DOHH2 (cell line): Measurements from ENCODE around the gene LMAN1.

Source experiments
- EZH2phosphoT487 ChIP-seq: fragments of 200-600 bp; sonication (generic); IDR thresholded peaks from 2 replicates; pipeline ENCODE4 v1.6.1; 2017; ENCODE audit warnings: borderline replicate concordance, mild to moderate bottlenecking, antibody characterized with exemption, low read length, moderate library complexity, mixed read lengths
- TF ChIP-seq, protein P1 (sequence below): fragments of 200-600 bp; sonication (generic); IDR thresholded peaks from one replicate; pipeline ENCODE4 v1.5.1; 2014; ENCODE audit warnings: antibody characterized with exemption, mild to moderate bottlenecking, low read depth, low read length; ENCODE audit not compliant: poor library complexity, severe bottlenecking

DNA sequence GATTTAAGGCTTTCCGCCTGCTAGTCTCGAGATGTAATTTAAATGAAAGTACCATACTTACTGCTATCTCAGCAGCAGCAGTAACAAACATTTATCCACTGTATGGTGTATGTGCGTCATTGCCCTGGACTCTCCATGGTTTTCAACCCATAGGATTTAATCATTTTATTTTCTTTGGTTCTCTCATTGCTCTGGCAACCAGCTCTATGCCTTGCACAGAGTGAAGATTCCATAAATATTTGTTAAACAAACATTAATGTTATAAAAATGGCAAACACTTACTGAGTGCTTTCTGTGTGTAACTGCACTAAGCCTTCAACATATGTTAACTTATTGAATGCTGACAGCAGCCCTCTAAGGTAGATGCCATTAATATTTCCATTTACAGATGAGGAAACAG lies 1.3 kb upstream of the LMAN1 start:
- TF ChIP-seq, protein P1, sequence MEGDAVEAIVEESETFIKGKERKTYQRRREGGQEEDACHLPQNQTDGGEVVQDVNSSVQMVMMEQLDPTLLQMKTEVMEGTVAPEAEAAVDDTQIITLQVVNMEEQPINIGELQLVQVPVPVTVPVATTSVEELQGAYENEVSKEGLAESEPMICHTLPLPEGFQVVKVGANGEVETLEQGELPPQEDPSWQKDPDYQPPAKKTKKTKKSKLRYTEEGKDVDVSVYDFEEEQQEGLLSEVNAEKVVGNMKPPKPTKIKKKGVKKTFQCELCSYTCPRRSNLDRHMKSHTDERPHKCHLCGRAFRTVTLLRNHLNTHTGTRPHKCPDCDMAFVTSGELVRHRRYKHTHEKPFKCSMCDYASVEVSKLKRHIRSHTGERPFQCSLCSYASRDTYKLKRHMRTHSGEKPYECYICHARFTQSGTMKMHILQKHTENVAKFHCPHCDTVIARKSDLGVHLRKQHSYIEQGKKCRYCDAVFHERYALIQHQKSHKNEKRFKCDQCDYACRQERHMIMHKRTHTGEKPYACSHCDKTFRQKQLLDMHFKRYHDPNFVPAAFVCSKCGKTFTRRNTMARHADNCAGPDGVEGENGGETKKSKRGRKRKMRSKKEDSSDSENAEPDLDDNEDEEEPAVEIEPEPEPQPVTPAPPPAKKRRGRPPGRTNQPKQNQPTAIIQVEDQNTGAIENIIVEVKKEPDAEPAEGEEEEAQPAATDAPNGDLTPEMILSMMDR, result no peak
- no peak for TF ChIP-seq EZH2phosphoT487
